NCI-H2196 treated with DMSO at 0.1 percent for 48 hours (cell line): ENCODE measurements around the gene LRBA.
A peak's percentile ranks its signal among the peaks of the same experiment; 100 is the strongest.
"Not testable (repeated sequence)": the region's sequence is repeated elsewhere in the genome, so short reads cannot be mapped to it uniquely, and the experiment has no call there.

Experiments used
- DNase-seq: peaks from one replicate; lab custom pipeline; 2025; ENCODE audit not compliant: unreplicated experiment; lab: John Stamatoyannopoulos, UW

LRBA gene

GRCh38 chr4:150387981-150388380 is 627.1 kb downstream of the LRBA start:
- no peak for DNase-seq

- not testable (repeated sequence) for DNase-seq
Measured at GRCh38 chr4:150386415-150386814, 628.7 kb downstream of the LRBA start.

GRCh38 chr4:150385606-150386005 is 629.5 kb downstream of the LRBA start:
- no peak for DNase-seq

GRCh38 chr4:150384249-150384648 is 630.8 kb downstream of the LRBA start:
- no peak for DNase-seq

GRCh38 chr4:150382028-150382427 is 633.1 kb downstream of the LRBA start:
- no peak for DNase-seq

- DNase-seq, result no peak
Measured at GRCh38 chr4:150381609-150382008, 633.5 kb downstream of the LRBA start.

GRCh38 chr4:150381036-150381435 is 634.0 kb downstream of the LRBA start:
- no peak for DNase-seq

GRCh38 chr4:150379454-150379853 is 635.6 kb downstream of the LRBA start:
- no peak for DNase-seq

GRCh38 chr4:150375025-150375424 is 640.1 kb downstream of the LRBA start:
- no peak for DNase-seq

- DNase-seq, result no peak
Measured at GRCh38 chr4:150371869-150372268, 643.2 kb downstream of the LRBA start.

GRCh38 chr4:150369434-150370380 is 645.4 kb downstream of the LRBA start:
- no peak for DNase-seq

- DNase-seq, result no peak
Measured at GRCh38 chr4:150368667-150369066, 646.4 kb downstream of the LRBA start.

- no peak for DNase-seq
Measured at GRCh38 chr4:150367326-150367725, 647.8 kb downstream of the LRBA start.

- DNase-seq, result peak; percentile 21
Measured at GRCh38 chr4:150366487-150366999, 648.5 kb downstream of the LRBA start.

GRCh38 chr4:150363721-150364688 is 651.1 kb downstream of the LRBA start:
- no peak for DNase-seq

GRCh38 chr4:150358691-150359090 is 656.4 kb downstream of the LRBA start:
- no peak for DNase-seq

- no peak for DNase-seq
Measured at GRCh38 chr4:150357829-150358228, 657.3 kb downstream of the LRBA start.

- DNase-seq, result no peak
Measured at GRCh38 chr4:150355858-150356455, 659.1 kb downstream of the LRBA start.

- no peak for DNase-seq
Measured at GRCh38 chr4:150355418-150355817, 659.7 kb downstream of the LRBA start.

- no peak for DNase-seq
Measured at GRCh38 chr4:150354214-150354796, 660.8 kb downstream of the LRBA start.

GRCh38 chr4:150348079-150348478 is 667.0 kb downstream of the LRBA start:
- DNase-seq, result no peak
